K562 (cell line): ENCODE measurements around the gene FTSJ1. TPM values are rescaled to one million over a fixed set of nuclear protein-coding genes. Genes with fewer than 3 reads are reported as not detected.

Source experiments
- BRD9 ChIP-seq: fragments of 450-650 bp; IDR thresholded peaks from 2 replicates; pipeline ENCODE4 v1.6.1; 2018; ENCODE audit warnings: low read depth; ENCODE audit not compliant: partially characterized antibody
- CBFB ChIP-seq: sonication (generic); formaldehyde crosslinking; IDR thresholded peaks from 2 replicates; pipeline ENCODE4 v1.4.0; 2020; ENCODE audit warnings: mild to moderate bottlenecking, missing genetic modification reagents
- ELK3 ChIP-seq: fragments of 450-650 bp; formaldehyde crosslinking; IDR thresholded peaks from 2 replicates; pipeline ENCODE4 v1.4.0; 2020; ENCODE audit warnings: mild to moderate bottlenecking
- ETV1 ChIP-seq: fragments of 450-650 bp; conservative IDR thresholded peaks from 2 replicates; pipeline ENCODE4 v1.6.1; 2016; ENCODE audit warnings: missing genetic modification characterization, control low read depth, low read depth, missing compliant biosample characterization
- GABPA ChIP-seq: fragments of 200-800 bp; sonication (Bioruptor generic); conservative IDR thresholded peaks from 2 replicates; pipeline ENCODE4 v1.6.1; 2016; ENCODE audit warnings: low read depth, missing genetic modification characterization, missing compliant biosample characterization
- HNRNPH1 ChIP-seq: fragments of 200-400 bp; formaldehyde crosslinking; optimal IDR thresholded peaks from 2 replicates; pipeline ENCODE3; 2017; ENCODE audit warnings: low read depth, mild to moderate bottlenecking, low read length, moderate library complexity
- MYBL2 ChIP-seq, 2 experiments: fragments of 450-650 bp in 1 of 2; sonication (generic) in 1 of 2; formaldehyde crosslinking in 1 of 2; IDR thresholded peaks; 2 replicates each; pipeline versions ENCODE4 v1.6.1 to v1.8.1; 2017 to 2022; ENCODE audit warnings: borderline replicate concordance in 1 of 2, inconsistent platforms in 1 of 2, low read depth in 1 of 2, mild to moderate bottlenecking in 1 of 2, missing genetic modification reagents in 1 of 2, moderate library complexity in 1 of 2
- MYNN ChIP-seq, 2 experiments: sonication (generic); formaldehyde crosslinking in 1 of 2; IDR thresholded peaks; 2 replicates each; pipeline versions ENCODE4 v1.5.0 to v1.6.1; 2016 to 2020; ENCODE audit warnings: antibody characterized with exemption in 1 of 2, missing genetic modification reagents in 1 of 2
- NEUROD1 ChIP-seq: fragments of 150-350 bp; IDR thresholded peaks from 2 replicates; pipeline ENCODE4 v1.6.1; 2014; ENCODE audit warnings: borderline replicate concordance, low read length, low read depth; ENCODE audit not compliant: partially characterized antibody
- POLR3G ChIP-seq: IDR thresholded peaks from 2 replicates; pipeline ENCODE4 v1.6.1; 2011; ENCODE audit not compliant: insufficient read length, insufficient replicate concordance; ENCODE audit errors: extremely low read depth
- TEAD4 ChIP-seq, 2 experiments: sonication (generic) in 1 of 2; formaldehyde crosslinking in 1 of 2; IDR thresholded peaks; 2 replicates each; pipeline versions ENCODE4 v1.6.1 to v1.8.0; 2012 to 2022; ENCODE audit warnings: borderline replicate concordance in 1 of 2, inconsistent platforms in 1 of 2, low read length in 1 of 2, mild to moderate bottlenecking in 1 of 2, missing genetic modification reagents in 1 of 2
- TGIF2 ChIP-seq: sonication (generic); formaldehyde crosslinking; IDR thresholded peaks from 2 replicates; pipeline ENCODE4 v1.8.1; 2022; ENCODE audit warnings: mild to moderate bottlenecking, missing genetic modification reagents, moderate library complexity
- ZKSCAN8 ChIP-seq: fragments of 200-800 bp; sonication (Bioruptor generic); IDR thresholded peaks from 2 replicates; pipeline ENCODE4 v1.6.1; 2016; ENCODE audit warnings: missing genetic modification characterization, missing compliant biosample characterization
- ZNF232 ChIP-seq: sonication (generic); formaldehyde crosslinking; IDR thresholded peaks from 2 replicates; pipeline ENCODE4 v1.8.0; 2022; ENCODE audit warnings: mild to moderate bottlenecking, missing genetic modification reagents
- ZNF398 ChIP-seq: fragments of 250-450 bp; sonication (Bioruptor Pico); IDR thresholded peaks from 2 replicates; pipeline ENCODE4 v1.8.0; 2021; ENCODE audit warnings: moderate library complexity, mild to moderate bottlenecking, inconsistent platforms
- polyA plus RNA-seq, 8 experiments: library from polyadenylated mRNA; depleted of rRNA in 4 of 8; stranded (reverse) in 5 of 8; unstranded in 3 of 8; fragments of >200 nt; fragmentation: Nextera tagmentation in 2 of 8; fragmentation: Illumina TruSeq in 1 of 8; extraction: Ambion mirVana in 2 of 8; extraction: Trizol in 1 of 8; gene quantifications; 2 replicates each; pipeline versions ENCODE4 v1.2.1 to v1.2.3, GENCODE V29; 2011 to 2014; ENCODE audit warnings: inconsistent platforms in 1 of 8, missing spikeins in 1 of 8
- total RNA-seq, 7 experiments: library from RNA; depleted of rRNA in 6 of 7; stranded (reverse); fragments of >200 nt in 6 of 7; fragmentation: Illumina TruSeq in 2 of 7; extraction: Trizol in 2 of 7; gene quantifications; 2 replicates each; pipeline versions ENCODE4 v1.2.1 to v1.2.3, GENCODE V29; 2011 to 2021; ENCODE audit warnings: low replicate concordance in 1 of 7
- TF ChIP-seq, protein P1 (sequence below): fragments of 450-650 bp; formaldehyde crosslinking; IDR thresholded peaks from 2 replicates; pipeline ENCODE4 v1.4.0; 2020; ENCODE audit warnings: mild to moderate bottlenecking, moderate library complexity
- TF ChIP-seq, protein P2 (sequence below), 2 experiments: fragments of 150-350 bp in 1 of 2; IDR thresholded peaks; 2 replicates each; pipeline ENCODE4 v1.6.1; 2012 to 2016; ENCODE audit warnings: low read depth in 2 of 2, low read length in 2 of 2, mild to moderate bottlenecking in 1 of 2, moderate library complexity in 1 of 2

Gene FTSJ1
- total and polyA plus RNA-seq, 9 of the 15 experiments (the other 6 are each of a cell fraction or from before 2014, with no cell fraction given), result 12.2 to 95.6 (median 71.6) TPM

DNA sequence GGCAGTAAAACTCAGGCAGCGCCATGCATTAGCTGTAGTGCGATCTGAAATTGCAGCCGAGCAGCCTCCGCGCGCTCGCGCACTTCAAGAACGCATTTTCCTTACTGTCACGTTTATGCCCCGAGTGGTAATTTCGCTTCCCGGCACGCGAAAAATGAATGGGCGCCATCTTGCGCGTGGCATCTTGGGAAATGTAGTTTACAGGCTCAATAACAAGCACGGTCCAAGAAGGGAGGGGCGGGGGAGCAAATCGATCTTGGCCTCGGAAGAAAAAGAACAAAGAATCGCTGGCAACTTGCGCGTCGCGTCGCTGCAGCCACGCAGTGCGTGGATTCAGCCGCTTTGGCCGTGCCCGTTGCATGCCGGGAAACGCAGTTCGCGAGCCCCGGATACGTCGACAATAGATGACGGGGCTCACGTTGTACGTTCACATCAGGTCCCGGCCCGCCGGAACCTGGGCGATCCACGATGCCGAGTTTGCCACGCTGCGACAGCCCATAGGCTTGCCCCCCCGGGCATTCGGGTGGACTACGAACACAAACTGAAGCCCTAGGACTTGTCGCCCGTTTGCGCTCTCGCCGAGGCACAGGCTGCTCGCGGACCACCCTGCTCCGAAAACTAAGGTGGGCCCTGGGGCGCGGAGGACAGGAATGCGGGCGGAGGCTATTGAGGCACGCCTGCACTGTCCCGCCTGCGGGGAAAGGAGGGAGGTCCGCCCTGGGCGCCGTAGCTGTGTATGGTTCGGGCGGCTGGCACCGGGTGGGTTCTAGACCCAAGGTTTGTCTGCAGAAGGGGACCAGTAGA is at the start of gene FTSJ1 (continued):
- TF ChIP-seq HNRNPH1 (no peak), GABPA (tag) (peak; percentile 77), POLR3G (no peak), ZNF232 (CRISPR knock-in tag) (no peak), CBFB (CRISPR knock-in tag) (no peak), TGIF2 (CRISPR knock-in tag) (no peak), ZNF398 (no peak), MYNN (IDR thresholded peaks at IDR 0.05) (0 out of 2 replicates have a peak, but pooled peaks have one; percentile 19), MYNN (CRISPR knock-in tag; IDR thresholded peaks at IDR 0.05) (no peak), ELK3 (no peak), NEUROD1 (no peak), TEAD4 (IDR thresholded peaks at IDR 0.05; ENCODE audit: low read length) (no peak), TEAD4 (CRISPR knock-in tag; IDR thresholded peaks at IDR 0.05; ENCODE audit: borderline replicate concordance) (0 out of 2 replicates have a peak, but pooled peaks have one; percentile 44), ETV1 (tag) (peak; percentile 35; the same call in 1 of the 2 replicates), BRD9 (no peak), MYBL2 (IDR thresholded peaks at IDR 0.05; ENCODE audit: low read depth) (no peak), MYBL2 (CRISPR knock-in tag; IDR thresholded peaks at IDR 0.05; ENCODE audit: borderline replicate concordance) (no peak), ZKSCAN8 (CRISPR knock-in tag) (no peak)
- TF ChIP-seq, protein P1, sequence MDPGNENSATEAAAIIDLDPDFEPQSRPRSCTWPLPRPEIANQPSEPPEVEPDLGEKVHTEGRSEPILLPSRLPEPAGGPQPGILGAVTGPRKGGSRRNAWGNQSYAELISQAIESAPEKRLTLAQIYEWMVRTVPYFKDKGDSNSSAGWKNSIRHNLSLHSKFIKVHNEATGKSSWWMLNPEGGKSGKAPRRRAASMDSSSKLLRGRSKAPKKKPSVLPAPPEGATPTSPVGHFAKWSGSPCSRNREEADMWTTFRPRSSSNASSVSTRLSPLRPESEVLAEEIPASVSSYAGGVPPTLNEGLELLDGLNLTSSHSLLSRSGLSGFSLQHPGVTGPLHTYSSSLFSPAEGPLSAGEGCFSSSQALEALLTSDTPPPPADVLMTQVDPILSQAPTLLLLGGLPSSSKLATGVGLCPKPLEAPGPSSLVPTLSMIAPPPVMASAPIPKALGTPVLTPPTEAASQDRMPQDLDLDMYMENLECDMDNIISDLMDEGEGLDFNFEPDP (CRISPR knock-in tag), result no peak
- TF ChIP-seq, protein P2, sequence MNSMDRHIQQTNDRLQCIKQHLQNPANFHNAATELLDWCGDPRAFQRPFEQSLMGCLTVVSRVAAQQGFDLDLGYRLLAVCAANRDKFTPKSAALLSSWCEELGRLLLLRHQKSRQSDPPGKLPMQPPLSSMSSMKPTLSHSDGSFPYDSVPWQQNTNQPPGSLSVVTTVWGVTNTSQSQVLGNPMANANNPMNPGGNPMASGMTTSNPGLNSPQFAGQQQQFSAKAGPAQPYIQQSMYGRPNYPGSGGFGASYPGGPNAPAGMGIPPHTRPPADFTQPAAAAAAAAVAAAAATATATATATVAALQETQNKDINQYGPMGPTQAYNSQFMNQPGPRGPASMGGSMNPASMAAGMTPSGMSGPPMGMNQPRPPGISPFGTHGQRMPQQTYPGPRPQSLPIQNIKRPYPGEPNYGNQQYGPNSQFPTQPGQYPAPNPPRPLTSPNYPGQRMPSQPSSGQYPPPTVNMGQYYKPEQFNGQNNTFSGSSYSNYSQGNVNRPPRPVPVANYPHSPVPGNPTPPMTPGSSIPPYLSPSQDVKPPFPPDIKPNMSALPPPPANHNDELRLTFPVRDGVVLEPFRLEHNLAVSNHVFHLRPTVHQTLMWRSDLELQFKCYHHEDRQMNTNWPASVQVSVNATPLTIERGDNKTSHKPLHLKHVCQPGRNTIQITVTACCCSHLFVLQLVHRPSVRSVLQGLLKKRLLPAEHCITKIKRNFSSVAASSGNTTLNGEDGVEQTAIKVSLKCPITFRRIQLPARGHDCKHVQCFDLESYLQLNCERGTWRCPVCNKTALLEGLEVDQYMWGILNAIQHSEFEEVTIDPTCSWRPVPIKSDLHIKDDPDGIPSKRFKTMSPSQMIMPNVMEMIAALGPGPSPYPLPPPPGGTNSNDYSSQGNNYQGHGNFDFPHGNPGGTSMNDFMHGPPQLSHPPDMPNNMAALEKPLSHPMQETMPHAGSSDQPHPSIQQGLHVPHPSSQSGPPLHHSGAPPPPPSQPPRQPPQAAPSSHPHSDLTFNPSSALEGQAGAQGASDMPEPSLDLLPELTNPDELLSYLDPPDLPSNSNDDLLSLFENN (IDR thresholded peaks at IDR 0.05; ENCODE audit: low read depth in 2 of 2, low read length in 2 of 2), result no peak
